T-helper 1 cell treated with Interleukin-12 subunit alpha and Interleukin-12 subunit beta and Interleukin-4 antibody, amounts not matched to agents 30 ng/mL and 1 ng/mL, for 36 hours (primary cell): ENCODE measurements around the gene LZTR1. TPM values are rescaled to one million over a fixed set of nuclear protein-coding genes. Genes with fewer than 3 reads are reported as not detected.

Source experiments
- intact Hi-C: fragments of 100-400 bp; cut with micrococcal nuclease; formaldehyde crosslinking; loops from one replicate; pipeline ENCODE4 v1.15.1; 2024
- total RNA-seq: library from RNA; stranded (reverse); gene quantifications from 2 replicates; pipeline ENCODE4 v1.2.3, GENCODE V29; 2022

The LZTR1 gene
- total RNA-seq, 1 donor from 2014 or later, result 89.6 TPM

- intact Hi-C loops, result loop anchor here (10.0 kb wide), 1 partner anchor 48 kb away; the partner anchor contains the start of gene AIFM3
Observed at GRCh38 chr22:21012446-21013407, 30.6 kb downstream of the LZTR1 start.

GRCh38 chr22:21013657-21014201, 31.6 kb downstream of the LZTR1 start:
- intact Hi-C loops, result loop anchor here (1.0 to 10.0 kb wide), 3 partner anchors 11 to 49 kb away; partner anchors contain the start of genes AIFM3, LZTR1 and THAP7

- intact Hi-C loops, result loop anchor here (1.0 to 10.0 kb wide), 3 partner anchors 12 to 49 kb away; partner anchors contain the start of genes AIFM3, LZTR1 and THAP7
Observed at GRCh38 chr22:21014202-21014725, 32.2 kb downstream of the LZTR1 start.

GRCh38 chr22:21014726-21015465, 32.8 kb downstream of the LZTR1 start, which contains the start of gene P2RX6:
Gene P2RX6, plus strand, starts transcription at chr22:21015165. Its CDS starts 10 bp downstream, at chr22:21015175.
- intact Hi-C loops, result loop anchor here (1.0 to 10.0 kb wide), 3 partner anchors 13 to 50 kb away; partner anchors contain the start of genes AIFM3, LZTR1 and THAP7

GRCh38 chr22:21015466-21016006, 33.4 kb downstream of the LZTR1 start:
- intact Hi-C loops, result loop anchor here (10.0 kb wide), 1 partner anchor 51 kb away; the partner anchor contains the start of gene AIFM3

GRCh38 chr22:21016644-21017420, 34.7 kb downstream of the LZTR1 start:
- intact Hi-C loops, result loop anchor here (10.0 kb wide), 1 partner anchor 52 kb away; the partner anchor contains the start of gene AIFM3

GRCh38 chr22:21018314-21018713, 36.2 kb downstream of the LZTR1 start:
- intact Hi-C loops, result loop anchor here (10.0 kb wide), 1 partner anchor 54 kb away; the partner anchor contains the start of gene AIFM3

- intact Hi-C loops, result loop anchor here (2.0 kb wide), 1 partner anchor 18 kb away; the partner anchor contains the start of gene THAP7
Observed at GRCh38 chr22:21020802-21021429, 38.8 kb downstream of the LZTR1 start.

GRCh38 chr22:21022507-21022906, 40.4 kb downstream of the LZTR1 start:
- intact Hi-C loops, result no loop called here

GRCh38 chr22:21022955-21023614, 41.0 kb downstream of the LZTR1 start:
- intact Hi-C loops, result no loop called here

GRCh38 chr22:21025266-21025665, 43.2 kb downstream of the LZTR1 start:
- intact Hi-C loops, result no loop called here

GRCh38 chr22:21025763-21026755, 44.0 kb downstream of the LZTR1 start:
- intact Hi-C loops, result no loop called here

- intact Hi-C loops, result no loop called here
Observed at GRCh38 chr22:21026783-21027692, 44.9 kb downstream of the LZTR1 start.

GRCh38 chr22:21028277-21029251, 46.5 kb downstream of the LZTR1 start:
- intact Hi-C loops, result no loop called here

GRCh38 chr22:21029486-21030025, 47.5 kb downstream of the LZTR1 start:
- intact Hi-C loops, result no loop called here
